ENCODE data around the gene PRKACG.

The PRKACG gene

GRCh38 chr9:68974431-68974830, 39.5 kb downstream of the PRKACG start:
- Mint-ChIP-seq H3K4me3 (no peak overlapping the region), H3K27me3 (ENCODE audit: low read depth) (no peaks in the 10 kb centered on the region), H3K9me3 (peaks cover 5% of the 10 kb centered on the region), H3K27ac (no peak overlapping the region), H3K4me1 (peaks cover 1% of the 10 kb centered on the region), H3K36me3 (ENCODE audit: low read depth) (no peaks in the 10 kb centered on the region)
- TF ChIP-seq, protein P1, sequence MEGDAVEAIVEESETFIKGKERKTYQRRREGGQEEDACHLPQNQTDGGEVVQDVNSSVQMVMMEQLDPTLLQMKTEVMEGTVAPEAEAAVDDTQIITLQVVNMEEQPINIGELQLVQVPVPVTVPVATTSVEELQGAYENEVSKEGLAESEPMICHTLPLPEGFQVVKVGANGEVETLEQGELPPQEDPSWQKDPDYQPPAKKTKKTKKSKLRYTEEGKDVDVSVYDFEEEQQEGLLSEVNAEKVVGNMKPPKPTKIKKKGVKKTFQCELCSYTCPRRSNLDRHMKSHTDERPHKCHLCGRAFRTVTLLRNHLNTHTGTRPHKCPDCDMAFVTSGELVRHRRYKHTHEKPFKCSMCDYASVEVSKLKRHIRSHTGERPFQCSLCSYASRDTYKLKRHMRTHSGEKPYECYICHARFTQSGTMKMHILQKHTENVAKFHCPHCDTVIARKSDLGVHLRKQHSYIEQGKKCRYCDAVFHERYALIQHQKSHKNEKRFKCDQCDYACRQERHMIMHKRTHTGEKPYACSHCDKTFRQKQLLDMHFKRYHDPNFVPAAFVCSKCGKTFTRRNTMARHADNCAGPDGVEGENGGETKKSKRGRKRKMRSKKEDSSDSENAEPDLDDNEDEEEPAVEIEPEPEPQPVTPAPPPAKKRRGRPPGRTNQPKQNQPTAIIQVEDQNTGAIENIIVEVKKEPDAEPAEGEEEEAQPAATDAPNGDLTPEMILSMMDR (IDR thresholded peaks at IDR 0.05; ENCODE audit: unreplicated experiment in 3 of 3): no peak

DNA sequence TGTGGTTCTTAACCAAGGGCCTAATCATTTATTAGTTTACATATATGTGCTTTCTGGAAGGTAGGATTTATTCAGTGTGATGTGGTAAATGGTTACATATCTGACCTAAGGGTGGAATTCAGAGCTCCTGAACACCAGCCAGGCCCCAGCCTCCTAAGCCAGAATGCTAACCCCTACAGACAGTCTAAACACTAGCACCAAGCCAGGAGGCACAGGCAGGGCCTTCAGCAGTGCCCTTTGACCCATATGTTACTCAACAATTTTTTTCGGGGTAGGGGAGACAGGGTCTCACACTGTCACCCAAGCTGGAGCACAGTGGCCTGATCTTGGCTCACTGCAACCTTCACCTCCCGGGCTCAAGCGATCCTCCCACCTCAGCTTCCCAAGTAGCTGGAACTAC, 40.3 kb downstream of the PRKACG start:
- H3K9me3 Mint-ChIP-seq: peaks cover 5% of the 10 kb centered on the region
- TF ChIP-seq, protein P1 (IDR thresholded peaks at IDR 0.05; ENCODE audit: unreplicated experiment in 3 of 3): no peak
- H3K36me3 Mint-ChIP-seq (ENCODE audit: low read depth): no peaks in the 10 kb centered on the region
- H3K4me3 Mint-ChIP-seq: no peak overlapping the region
- no peaks in the 10 kb centered on the region for H3K4me1 Mint-ChIP-seq
- no peaks in the 10 kb centered on the region for H3K27me3 Mint-ChIP-seq (ENCODE audit: low read depth)
- no peak overlapping the region for H3K27ac Mint-ChIP-seq

DNA sequence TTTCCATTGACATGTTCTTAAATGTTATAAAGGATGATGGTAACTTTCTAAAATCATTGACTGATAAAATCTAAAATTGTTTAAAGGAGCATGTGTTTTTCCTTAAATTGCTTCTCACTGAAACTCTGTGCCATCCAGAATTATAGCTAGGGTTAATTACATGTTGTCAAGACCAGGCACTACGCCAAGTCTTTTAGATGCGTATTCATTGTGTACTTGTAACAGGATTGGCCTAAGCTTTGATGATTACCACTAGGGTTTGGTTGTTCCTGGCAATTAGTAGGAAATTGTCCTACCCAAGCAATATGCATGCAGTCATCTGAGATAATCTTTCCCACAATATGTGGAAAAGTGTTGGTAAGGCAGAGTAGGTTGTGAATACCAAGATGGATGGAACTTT, 43.8 kb downstream of the PRKACG start:
- TF ChIP-seq, protein P1 (IDR thresholded peaks at IDR 0.05; ENCODE audit: unreplicated experiment in 3 of 3): no peak
- H3K36me3 Mint-ChIP-seq (ENCODE audit: low read depth): no peaks in the 10 kb centered on the region
- no peak overlapping the region for H3K4me3 Mint-ChIP-seq
- H3K9me3 Mint-ChIP-seq: no peaks in the 10 kb centered on the region
- no peak overlapping the region for H3K27ac Mint-ChIP-seq
- no peaks in the 10 kb centered on the region for H3K4me1 Mint-ChIP-seq
- H3K27me3 Mint-ChIP-seq (ENCODE audit: low read depth): no peaks in the 10 kb centered on the region

GRCh38 chr9:68969538-68969937, 44.4 kb downstream of the PRKACG start:
- H3K4me3 Mint-ChIP-seq: no peak overlapping the region
- H3K9me3 Mint-ChIP-seq: no peaks in the 10 kb centered on the region
- no peaks in the 10 kb centered on the region for H3K4me1 Mint-ChIP-seq
- TF ChIP-seq, protein P1 (IDR thresholded peaks at IDR 0.05; ENCODE audit: unreplicated experiment in 3 of 3): no peak
- H3K36me3 Mint-ChIP-seq (ENCODE audit: low read depth): no peaks in the 10 kb centered on the region
- H3K27me3 Mint-ChIP-seq (ENCODE audit: low read depth): no peaks in the 10 kb centered on the region
- H3K27ac Mint-ChIP-seq: no peak overlapping the region

- H3K4me1 Mint-ChIP-seq: no peaks in the 10 kb centered on the region
- no peak overlapping the region for H3K4me3 Mint-ChIP-seq
- no peaks in the 10 kb centered on the region for H3K36me3 Mint-ChIP-seq (ENCODE audit: low read depth)
- no peak overlapping the region for H3K27ac Mint-ChIP-seq
- no peaks in the 10 kb centered on the region for H3K9me3 Mint-ChIP-seq
- no peaks in the 10 kb centered on the region for H3K27me3 Mint-ChIP-seq (ENCODE audit: low read depth)
- TF ChIP-seq, protein P1 (IDR thresholded peaks at IDR 0.05; ENCODE audit: unreplicated experiment in 3 of 3): no peak
Measured at GRCh38 chr9:68967800-68968199, 46.1 kb downstream of the PRKACG start.

DNA sequence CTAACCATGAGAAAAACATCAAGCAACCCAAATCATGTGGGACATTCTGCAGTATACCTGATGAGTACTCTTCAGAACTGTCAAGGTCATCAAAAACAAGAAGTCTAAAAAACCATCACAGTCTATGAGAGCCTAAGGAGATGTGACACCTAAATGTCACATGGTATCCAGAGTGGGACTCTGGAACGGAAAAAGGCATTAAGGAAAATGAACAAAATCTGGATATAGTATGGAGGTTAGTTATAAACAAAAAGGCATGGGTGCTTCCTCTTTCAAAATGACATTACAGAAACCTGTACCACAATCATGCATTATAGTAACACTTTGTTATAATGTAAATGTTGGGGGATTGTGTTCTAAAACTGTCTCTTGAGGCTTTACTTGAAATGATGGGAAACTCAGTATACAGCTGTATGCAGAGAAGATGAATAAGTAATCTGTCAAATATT, 47.4 kb downstream of the PRKACG start:
- no peak overlapping the region for H3K4me3 Mint-ChIP-seq
- no peaks in the 10 kb centered on the region for H3K27me3 Mint-ChIP-seq (ENCODE audit: low read depth)
- TF ChIP-seq, protein P1 (IDR thresholded peaks at IDR 0.05; ENCODE audit: unreplicated experiment in 3 of 3): no peak
- peaks cover 3% of the 10 kb centered on the region for H3K36me3 Mint-ChIP-seq (ENCODE audit: low read depth)
- peaks cover 3% of the 10 kb centered on the region for H3K9me3 Mint-ChIP-seq
- H3K27ac Mint-ChIP-seq: no peak overlapping the region
- H3K4me1 Mint-ChIP-seq: no peaks in the 10 kb centered on the region

All from nephron (organoid).